Endothelial cell of umbilical vein (primary cell): ENCODE measurements around the gene GTSE1. TPM values are rescaled to one million over a fixed set of nuclear protein-coding genes. Genes with fewer than 3 reads are reported as not detected.

Experiments used
- BruUV-seq: library from RNA; stranded (reverse); fragments of 400-500 nt; replicated peaks from 2 replicates; lab custom pipeline; 2021; lab: Mats Ljungman, UMichigan
- CTCF ChIA-PET: fragments of 300-600, 350-600 bp; sonication (Branson Sonifier 250); formaldehyde crosslinking; loops from one replicate; lab custom pipeline; 2021; ENCODE audit warnings: antibody characterized with exemption, inconsistent platforms; lab: Charles Lee
- POLR2A ChIA-PET: fragments of 300-600, 350-600 bp; sonication (Branson Sonifier 250); formaldehyde crosslinking; loops from one replicate; lab custom pipeline; 2021; ENCODE audit warnings: antibody characterized with exemption, inconsistent platforms; lab: Charles Lee
- DNase-seq: peaks from one replicate; pipeline ENCODE4 v3.0.0-alpha.2; 2011; ENCODE audit warnings: low read depth, low spot score
- FAIRE-seq: peaks from 2 replicates; lab custom pipeline; 2011; peaks lifted over from hg19 to GRCh38; lab: Jason Lieb, UNC
- H2AFZ ChIP-seq: 2 replicates; pipeline ENCODE4 v1.6.0; 2012; ENCODE audit warnings: low read depth, low read length, control low read depth, inconsistent platforms
- H3K27ac ChIP-seq: 2 replicates; pipeline ENCODE4 v1.5.1; 2011; ENCODE audit warnings: low read depth, mild to moderate bottlenecking, control low read depth, low read length, moderate library complexity; ENCODE audit not compliant: insufficient read depth
- H3K27me3 ChIP-seq, 2 experiments: 2 replicates each; pipeline versions ENCODE4 v1.6.0 to v1.6.1; 2011; ENCODE audit warnings: low read length in 2 of 2, mixed read lengths in 1 of 2; ENCODE audit not compliant: control insufficient read depth in 2 of 2, insufficient read depth in 2 of 2
- H3K36me3 ChIP-seq, 2 experiments: 2 replicates in 1 of 2; 3 replicates in 1 of 2; pipeline ENCODE4 v1.5.1; 2011; ENCODE audit warnings: low read length in 2 of 2, mild to moderate bottlenecking in 1 of 2, moderate library complexity in 1 of 2; ENCODE audit not compliant: control insufficient read depth in 2 of 2, insufficient read depth in 2 of 2; ENCODE audit errors: extremely low read depth in 1 of 2
- H3K4me1 ChIP-seq: 3 replicates; pipeline ENCODE4 v1.5.1; 2011; ENCODE audit warnings: mild to moderate bottlenecking, low read length; ENCODE audit not compliant: control insufficient read depth, insufficient read depth; ENCODE audit errors: extremely low read depth
- H3K4me2 ChIP-seq: 2 replicates; pipeline ENCODE4 v1.6.1; 2011; ENCODE audit warnings: low read length, control low read depth, mixed read lengths; ENCODE audit not compliant: insufficient read depth
- H3K4me3 ChIP-seq, 3 experiments: fragments of 200-600 bp in 1 of 3; sonication (generic), shearing (Covaris generic) in 1 of 3; replicated peaks in 1 of 3; 2 replicates each; pipeline ENCODE4 v1.5.1; 2011 to 2016; ENCODE audit warnings: control low read depth in 3 of 3, low read length in 3 of 3, mild to moderate bottlenecking in 2 of 3, inconsistent platforms in 1 of 3, low read depth in 1 of 3, moderate library complexity in 1 of 3; ENCODE audit not compliant: insufficient read depth in 1 of 3
- H3K79me2 ChIP-seq: 2 replicates; pipeline ENCODE4 v1.6.0; 2012; ENCODE audit warnings: low read length, inconsistent platforms; ENCODE audit not compliant: control insufficient read depth, insufficient read depth
- H3K9ac ChIP-seq: replicated peaks from 2 replicates; pipeline ENCODE3; 2011; ENCODE audit warnings: low read length, control low read depth; ENCODE audit not compliant: insufficient read depth; ENCODE audit errors: extremely low read depth
- H3K9me1 ChIP-seq: replicated peaks from 3 replicates; pipeline ENCODE4 v1.6.0; 2011; ENCODE audit warnings: mild to moderate bottlenecking, low read length; ENCODE audit not compliant: control insufficient read depth, insufficient read depth; ENCODE audit errors: extremely low read depth
- H3K9me3 ChIP-seq: replicated peaks from 2 replicates; pipeline ENCODE4 v1.5.1; 2012; ENCODE audit warnings: low read length, inconsistent platforms; ENCODE audit not compliant: control insufficient read depth, insufficient read depth
- H4K20me1 ChIP-seq: replicated peaks from 2 replicates; pipeline ENCODE3; 2011; ENCODE audit warnings: mild to moderate bottlenecking, low read length; ENCODE audit not compliant: control insufficient read depth, insufficient read depth; ENCODE audit errors: extremely low read depth
- JUN ChIP-seq: IDR thresholded peaks from 2 replicates; pipeline ENCODE4 v1.6.1; 2011; ENCODE audit warnings: borderline replicate concordance, low read depth; ENCODE audit not compliant: insufficient read length, insufficient read depth
- MYC ChIP-seq: IDR thresholded peaks from one replicate; pipeline ENCODE4 v1.6.1; 2011; ENCODE audit warnings: mild to moderate bottlenecking, low read depth, low read length
- POLR2A ChIP-seq: IDR thresholded peaks from 2 replicates; pipeline ENCODE4 v1.6.1; 2012; ENCODE audit warnings: low read depth, mild to moderate bottlenecking, control low read depth, low read length
- dilution Hi-C: fragments of 300-500 bp; cut with MboI; formaldehyde crosslinking; loops from one replicate; pipeline ENCODE4 v1.15.0; 2019; ENCODE audit warnings: low sequenced_read_pairs; ENCODE audit not compliant: extremely low pct_ligation_motif_present
- intact Hi-C: fragments of 100-400 bp; cut with micrococcal nuclease; formaldehyde crosslinking; loops from one replicate; pipeline ENCODE4 v1.10.0; 2022
- polyA plus RNA-seq, 4 experiments: library from polyadenylated mRNA; depleted of rRNA in 3 of 4; stranded (reverse) in 3 of 4; unstranded in 1 of 4; fragments of >200 nt; gene quantifications; 2 replicates each; pipeline versions ENCODE4 v1.2.1 to v1.2.3, GENCODE V29; 2011 to 2012; ENCODE audit warnings: missing spikeins in 1 of 4
- total RNA-seq: library from RNA; stranded (reverse); gene quantifications from 2 replicates; pipeline ENCODE4 v1.2.3, GENCODE V29; 2021

The GTSE1 gene
- total and polyA plus RNA-seq, 2 donors (not counting 3 experiments of a cell fraction or from before 2014, with no cell fraction given), result 25.9 to 57.2 TPM

DNA sequence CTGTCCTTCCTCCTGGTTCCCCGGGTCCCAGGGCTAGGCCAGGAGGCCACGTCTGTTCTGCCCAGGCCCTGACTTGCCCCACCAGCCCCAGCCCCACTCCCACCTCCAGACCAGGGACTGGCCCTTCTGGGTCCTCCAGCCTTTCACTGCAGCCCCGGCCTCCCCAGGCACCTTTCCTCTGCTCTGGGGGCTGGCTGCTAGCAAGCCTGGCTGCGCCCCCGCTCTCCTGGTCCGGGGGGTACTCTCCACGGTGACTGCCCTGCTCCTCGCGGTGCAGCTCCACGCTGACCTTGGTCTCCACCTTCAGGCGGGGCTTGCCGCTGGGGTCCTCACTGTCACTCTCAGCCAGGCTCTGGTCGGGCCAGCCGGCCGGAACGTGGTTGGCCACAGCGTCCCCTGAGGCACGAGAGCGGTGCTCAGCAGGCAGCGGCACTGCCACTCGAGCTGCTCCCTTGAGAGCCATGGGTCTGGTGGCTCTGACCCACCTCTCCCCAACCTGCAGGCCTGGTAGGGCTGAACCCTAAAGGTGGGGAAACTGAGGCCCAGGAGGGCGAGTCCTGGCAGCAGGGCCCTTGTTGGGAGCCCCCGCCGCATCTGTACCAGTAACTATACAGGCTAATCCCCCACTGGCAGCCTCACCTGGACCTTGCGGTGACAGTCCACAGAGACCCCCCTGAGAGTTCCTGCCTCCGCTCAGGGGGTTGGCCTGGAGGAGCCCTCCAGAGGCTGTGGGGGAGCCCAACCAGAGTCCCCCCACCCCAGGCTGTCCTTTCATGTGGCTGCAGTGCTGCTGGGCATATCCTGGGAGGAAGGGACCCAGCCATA, 67.9 kb downstream of the GTSE1 start:
- POLR2A ChIA-PET, result no interaction called here
- no peak overlapping the region for H3K4me2 ChIP-seq
- no peaks in the 10 kb centered on the region for H3K27me3 ChIP-seq
- H3K36me3 ChIP-seq, result no peaks in the 10 kb centered on the region
- H3K4me1 ChIP-seq, result no peaks in the 10 kb centered on the region
- intact Hi-C loops (no loop called here), dilution Hi-C loops (no loop called here)
- H3K79me2 ChIP-seq, result no peaks in the 10 kb centered on the region
- DNase-seq, result no peak
- H2AFZ ChIP-seq, result no peak overlapping the region
- no peaks in the 10 kb centered on the region for H3K9me1 ChIP-seq
- H3K9me3 ChIP-seq, result no peaks in the 10 kb centered on the region
- FAIRE-seq, result no peak
- H3K4me3 ChIP-seq, result no peak overlapping the region
- no peak overlapping the region for H3K9ac ChIP-seq
- no peaks in the 10 kb centered on the region for H4K20me1 ChIP-seq
- CTCF ChIA-PET, result interaction anchor here (1.0 to 6.2 kb wide), 2 partner anchors 9 to 176 kb away, joined by 4 to 418 read pairs; partner anchors contain the start of gene CELSR1
- no peak overlapping the region for H3K27ac ChIP-seq
- BruUV-seq, result no TSS peak
- TF ChIP-seq POLR2A, result no peak
- TF ChIP-seq JUN, result no peak

DNA sequence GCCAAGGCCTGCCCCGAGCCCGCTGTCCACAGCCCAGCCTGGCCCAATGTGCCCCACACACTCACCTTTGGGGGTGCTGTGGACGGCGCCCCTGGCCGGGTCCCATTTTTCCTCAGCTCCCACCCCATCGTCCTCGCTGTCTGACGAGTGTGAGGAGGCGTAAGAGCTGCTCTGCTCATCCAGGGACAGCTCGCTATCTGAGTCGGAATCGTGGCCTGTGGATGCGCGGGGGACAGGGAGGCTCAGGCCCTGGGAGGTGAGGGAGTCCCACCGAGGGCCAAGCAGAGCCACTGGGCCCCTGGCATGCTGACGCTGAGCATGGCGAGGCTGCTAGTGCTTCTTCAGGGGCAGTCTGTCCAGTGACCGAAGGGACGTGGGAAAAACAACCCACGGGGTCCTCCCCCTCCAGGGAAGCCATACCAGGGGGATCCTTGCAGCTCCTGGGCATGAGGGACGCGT, 68.5 kb downstream of the GTSE1 start:
- dilution Hi-C loops, result no loop called here
- no TSS peak for BruUV-seq
- no peaks in the 10 kb centered on the region for H3K79me2 ChIP-seq
- no peaks in the 10 kb centered on the region for H3K9me1 ChIP-seq
- H3K27me3 ChIP-seq, result no peaks in the 10 kb centered on the region
- H4K20me1 ChIP-seq, result no peaks in the 10 kb centered on the region
- TF ChIP-seq MYC (no peak), JUN (no peak)
- no peaks in the 10 kb centered on the region for H3K36me3 ChIP-seq
- no peak overlapping the region for H3K9ac ChIP-seq
- H3K4me1 ChIP-seq, result no peaks in the 10 kb centered on the region
- intact Hi-C loops, result no loop called here
- CTCF ChIA-PET, result interaction anchor here (1.0 to 6.2 kb wide), 2 partner anchors 10 to 175 kb away, joined by 4 to 418 read pairs; partner anchors contain the start of gene CELSR1
- DNase-seq, result no peak
- FAIRE-seq, result no peak
- no peaks in the 10 kb centered on the region for H3K9me3 ChIP-seq
- H3K4me3 ChIP-seq, result no peak overlapping the region
- POLR2A ChIA-PET, result no interaction called here
- no peak overlapping the region for H3K4me2 ChIP-seq
- H3K27ac ChIP-seq, result no peak overlapping the region
- no peak overlapping the region for H2AFZ ChIP-seq
